OCI-LY7 (cell line): Measurements from ENCODE around the gene M1AP. TPM values are rescaled to one million over a fixed set of nuclear protein-coding genes. Genes with fewer than 3 reads are reported as not detected.
A peak's percentile ranks its signal among the peaks of the same experiment; 100 is the strongest.

Experiments
- BruUV-seq: library from RNA; stranded (reverse); fragments of 400-500 nt; replicated peaks from 2 replicates; lab custom pipeline; 2021; lab: Mats Ljungman, UMichigan
- CTCF ChIA-PET: fragments of 300-600 bp; sonication (Branson Sonifier 250); formaldehyde crosslinking; loops from one replicate; lab custom pipeline; 2022; ENCODE audit warnings: antibody characterized with exemption; ENCODE audit not compliant: unreplicated experiment; lab: Charles Lee
- POLR2A ChIA-PET: fragments of 300-600 bp; sonication (Branson Sonifier 250); formaldehyde crosslinking; loops from one replicate; lab custom pipeline; 2022; ENCODE audit warnings: antibody characterized with exemption; lab: Charles Lee
- DNase-seq: peaks from one replicate; pipeline ENCODE4 v3.0.0-alpha.2; 2015; ENCODE audit warnings: low spot score
- H2AFZ ChIP-seq: fragments of 200-600 bp; sonication (generic), shearing (Covaris generic); 2 replicates; pipeline ENCODE4 v1.6.1; 2014; ENCODE audit warnings: mild to moderate bottlenecking, antibody characterized with exemption, low read length, moderate library complexity
- H3K27ac ChIP-seq: fragments of 200-600 bp; sonication (generic); 2 replicates; pipeline ENCODE4 v1.5.1; 2014; ENCODE audit warnings: mixed run types, low read depth, mild to moderate bottlenecking, moderate library complexity, low read length, inconsistent platforms; ENCODE audit not compliant: poor library complexity, severe bottlenecking
- H3K36me3 ChIP-seq: fragments of 200-600 bp; sonication (generic); 2 replicates; pipeline ENCODE4 v1.6.1; 2014; ENCODE audit warnings: mild to moderate bottlenecking, antibody characterized with exemption, low read length, moderate library complexity, mixed read lengths; ENCODE audit not compliant: insufficient read depth
- H3K4me1 ChIP-seq: fragments of 200-600 bp; sonication (generic); 2 replicates; pipeline ENCODE4 v1.5.1; 2014; ENCODE audit warnings: mild to moderate bottlenecking, low read length; ENCODE audit not compliant: insufficient read depth, poor library complexity, severe bottlenecking
- H3K4me2 ChIP-seq: fragments of 200-600 bp; sonication (generic); 2 replicates; pipeline ENCODE4 v1.6.1; 2014; ENCODE audit warnings: mild to moderate bottlenecking, low read length
- H3K4me3 ChIP-seq: fragments of 200-600 bp; sonication (generic); 2 replicates; pipeline ENCODE4 v1.5.1; 2014; ENCODE audit warnings: mild to moderate bottlenecking, low read depth, low read length; ENCODE audit not compliant: poor library complexity, severe bottlenecking
- H3K79me2 ChIP-seq: fragments of 200-600 bp; sonication (generic); 2 replicates; pipeline ENCODE4 v1.6.1; 2016; ENCODE audit warnings: low read depth, mild to moderate bottlenecking, low read length, moderate library complexity, mixed read lengths; ENCODE audit not compliant: insufficient read depth
- H3K9me2 ChIP-seq: fragments of 200-600 bp; sonication (generic); 2 replicates; pipeline ENCODE4 v1.6.1; 2016; ENCODE audit warnings: mild to moderate bottlenecking, low read length, mixed read lengths; ENCODE audit not compliant: insufficient read depth
- H3K9me3 ChIP-seq: fragments of 200-600 bp; sonication (generic); 2 replicates; pipeline ENCODE4 v1.6.1; 2014; ENCODE audit warnings: mild to moderate bottlenecking, mixed run types, low read length, mixed read lengths
- H4K20me1 ChIP-seq: fragments of 200-600 bp; sonication (generic); 2 replicates; pipeline ENCODE4 v1.6.1; 2014; ENCODE audit warnings: mild to moderate bottlenecking, antibody characterized with exemption, low read length, moderate library complexity, mixed read lengths; ENCODE audit not compliant: insufficient read depth
- EZH2phosphoT487 ChIP-seq: fragments of 200-600 bp; sonication (generic); IDR thresholded peaks from 2 replicates; pipeline ENCODE4 v1.6.1; 2018; ENCODE audit warnings: low read depth, borderline replicate concordance, mild to moderate bottlenecking, mixed run types, antibody characterized with exemption, low read length, moderate library complexity, mixed read lengths
- intact Hi-C: fragments of 100-400 bp; cut with micrococcal nuclease; formaldehyde crosslinking; loops from one replicate; pipeline ENCODE4 v1.10.0; 2022; ENCODE audit not compliant: unreplicated experiment
- total RNA-seq, 2 experiments: library from RNA; depleted of rRNA in 1 of 2; stranded (reverse); fragments of >200 nt in 1 of 2; shearing (Covaris generic) in 1 of 2; gene quantifications; 2 replicates each; pipeline ENCODE4 v1.2.3, GENCODE V29; 2014 to 2022
- TF ChIP-seq, protein P1 (sequence below): fragments of 200-600 bp; sonication (generic); conservative IDR thresholded peaks from 2 replicates; pipeline ENCODE4 v1.5.1; 2014; ENCODE audit warnings: mild to moderate bottlenecking, antibody characterized with exemption, low read length, moderate library complexity, mixed read lengths

M1AP gene
- total RNA-seq, 2 experiments from 2014 or later = not detected

DNA sequence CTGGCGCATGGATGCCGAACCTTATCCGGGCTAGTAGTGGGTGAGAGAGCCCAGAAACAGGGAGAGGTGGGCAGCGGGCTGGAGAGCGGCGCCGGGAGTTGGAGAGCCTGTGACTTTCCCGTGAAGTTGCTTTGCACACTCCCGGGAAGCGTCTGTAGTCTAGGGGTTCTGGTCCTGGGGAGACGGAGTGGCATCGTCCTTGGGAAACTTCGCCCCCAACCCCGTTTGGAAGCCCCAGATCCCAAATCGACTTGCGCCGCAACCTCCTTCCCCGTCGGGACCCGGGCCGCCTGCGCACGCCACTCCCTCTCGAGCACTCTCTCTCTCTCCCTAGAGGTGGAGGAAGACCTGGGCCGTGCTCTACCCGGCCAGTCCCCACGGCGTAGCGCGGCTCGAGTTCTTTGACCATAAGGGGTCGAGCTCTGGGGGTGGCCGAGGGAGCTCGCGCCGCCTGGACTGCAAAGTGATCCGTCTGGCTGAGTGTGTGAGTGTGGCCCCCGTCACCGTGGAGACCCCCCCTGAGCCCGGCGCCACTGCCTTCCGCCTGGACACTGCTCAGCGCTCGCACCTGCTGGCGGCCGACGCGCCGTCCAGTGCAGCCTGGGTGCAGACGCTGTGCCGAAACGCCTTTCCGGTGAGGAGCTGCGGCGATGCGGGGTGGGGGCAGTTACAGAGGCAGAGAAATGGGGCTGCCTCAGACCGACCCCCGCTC lies 93.2 kb downstream of the M1AP start:
- no peaks in the 10 kb centered on the region for H3K9me3 ChIP-seq
- BruUV-seq = TSS peak; percentile 51
- peak; percentile 55 for DNase-seq
- no peak for TF ChIP-seq EZH2phosphoT487
- TF ChIP-seq, protein P1, sequence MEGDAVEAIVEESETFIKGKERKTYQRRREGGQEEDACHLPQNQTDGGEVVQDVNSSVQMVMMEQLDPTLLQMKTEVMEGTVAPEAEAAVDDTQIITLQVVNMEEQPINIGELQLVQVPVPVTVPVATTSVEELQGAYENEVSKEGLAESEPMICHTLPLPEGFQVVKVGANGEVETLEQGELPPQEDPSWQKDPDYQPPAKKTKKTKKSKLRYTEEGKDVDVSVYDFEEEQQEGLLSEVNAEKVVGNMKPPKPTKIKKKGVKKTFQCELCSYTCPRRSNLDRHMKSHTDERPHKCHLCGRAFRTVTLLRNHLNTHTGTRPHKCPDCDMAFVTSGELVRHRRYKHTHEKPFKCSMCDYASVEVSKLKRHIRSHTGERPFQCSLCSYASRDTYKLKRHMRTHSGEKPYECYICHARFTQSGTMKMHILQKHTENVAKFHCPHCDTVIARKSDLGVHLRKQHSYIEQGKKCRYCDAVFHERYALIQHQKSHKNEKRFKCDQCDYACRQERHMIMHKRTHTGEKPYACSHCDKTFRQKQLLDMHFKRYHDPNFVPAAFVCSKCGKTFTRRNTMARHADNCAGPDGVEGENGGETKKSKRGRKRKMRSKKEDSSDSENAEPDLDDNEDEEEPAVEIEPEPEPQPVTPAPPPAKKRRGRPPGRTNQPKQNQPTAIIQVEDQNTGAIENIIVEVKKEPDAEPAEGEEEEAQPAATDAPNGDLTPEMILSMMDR = no peak
- H3K27ac ChIP-seq = no peak overlapping the region
- H3K79me2 ChIP-seq = no peaks in the 10 kb centered on the region
- peaks cover 13% of the 10 kb centered on the region for H3K4me1 ChIP-seq
- intact Hi-C loops = no loop called here
- H2AFZ ChIP-seq = peak overlapping the region; percentile 95
- peak overlapping the region; percentile 94 for H3K4me3 ChIP-seq
- ChIA-PET CTCF (no interaction called here), POLR2A (no interaction called here)
- H3K9me2 ChIP-seq = no peaks in the 10 kb centered on the region
- no peaks in the 10 kb centered on the region for H3K36me3 ChIP-seq
- no peaks in the 10 kb centered on the region for H4K20me1 ChIP-seq
- H3K4me2 ChIP-seq = peak overlapping the region; percentile 80

DNA sequence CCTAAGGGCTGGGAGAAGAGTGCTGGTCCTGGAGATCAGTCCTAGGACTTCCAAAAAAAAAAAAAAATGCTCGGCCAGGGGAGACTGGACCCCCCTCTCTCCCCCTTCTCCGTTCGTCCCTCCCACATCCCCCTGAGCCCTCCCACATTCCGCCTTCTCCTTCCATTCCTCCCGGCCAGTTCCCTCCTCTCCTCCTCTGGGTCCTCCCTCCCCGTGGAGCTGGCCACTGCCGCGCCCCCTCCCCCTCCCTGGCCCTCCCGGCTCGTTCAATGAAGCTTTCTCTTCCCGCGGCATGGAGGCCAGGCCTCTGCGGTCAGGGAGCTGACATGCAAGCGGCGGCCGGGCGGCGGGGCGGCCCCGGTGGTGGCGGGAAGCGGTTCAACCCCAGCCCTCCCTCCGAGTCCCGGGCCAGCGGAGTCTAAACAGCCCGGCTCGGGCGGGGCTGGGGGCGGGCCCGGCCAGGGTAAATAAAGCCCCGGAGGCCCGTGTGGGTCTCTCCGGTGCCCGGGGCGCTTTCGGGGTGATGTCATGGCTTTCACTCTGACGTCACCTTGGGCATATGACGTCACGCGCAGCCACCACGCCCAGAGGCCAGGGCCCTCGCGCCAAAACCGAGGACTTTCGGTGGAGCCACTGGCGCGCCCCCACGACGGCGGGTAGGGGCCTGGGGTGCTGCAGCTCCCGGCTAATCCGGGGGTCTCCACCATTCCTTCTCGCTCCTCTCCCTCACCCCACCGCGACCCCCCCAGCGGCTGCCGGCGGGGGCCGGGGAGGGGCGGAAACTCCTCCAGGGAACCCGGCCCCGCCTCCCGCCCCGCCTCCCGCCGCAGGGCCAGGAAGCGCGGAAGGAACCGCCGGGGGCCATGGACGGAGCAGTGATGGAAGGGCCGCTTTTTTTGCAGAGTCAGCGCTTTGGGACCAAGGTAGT lies 94.0 kb downstream of the M1AP start, which contains the start of the genes DOK1 and LOXL3:
Gene DOK1, plus strand, starts transcription at position 829 of the 928 bp plus-strand sequence. Its CDS starts 35 bp downstream, at position 864.
Gene LOXL3, minus strand, starts transcription at position 51 of the 928 bp plus-strand sequence. CDS start 1,308 bp downstream, outside the sequence.
- peak within 1 kb of the TSS; percentile 94 for H3K4me3 ChIP-seq
- no peaks in the 10 kb centered on the region for H4K20me1 ChIP-seq
- no TSS peak for BruUV-seq
- H2AFZ ChIP-seq = peak within 1 kb of the TSS; percentile 95
- H3K9me2 ChIP-seq = no peaks in the 10 kb centered on the region
- intact Hi-C loops = no loop called here
- peaks cover 13% of the 10 kb centered on the region for H3K4me1 ChIP-seq
- H3K27ac ChIP-seq = no peak within 1 kb of the TSS
- peak within 1 kb of the TSS; percentile 80 for H3K4me2 ChIP-seq
- DNase-seq = peak; percentile 78
- POLR2A ChIA-PET = interaction anchor here (0.7 kb wide), 1 partner anchor 24 kb away, joined by 3 read pairs; no protein-coding TSS in a partner anchor
- no peaks in the 10 kb centered on the region for H3K36me3 ChIP-seq
- no peaks in the 10 kb centered on the region for H3K9me3 ChIP-seq
- CTCF ChIA-PET = interaction anchor here (0.6 kb wide), 1 partner anchor 97 kb away, joined by 17 read pairs; no protein-coding TSS in a partner anchor
- no peaks in the 10 kb centered on the region for H3K79me2 ChIP-seq
- TF ChIP-seq EZH2phosphoT487 = no peak
- TF ChIP-seq, protein P1 = no peak
